ENCODE data around the gene SHCBP1L.
A peak's percentile ranks its signal among the peaks of the same experiment; 100 is the strongest.

SHCBP1L gene

DNA sequence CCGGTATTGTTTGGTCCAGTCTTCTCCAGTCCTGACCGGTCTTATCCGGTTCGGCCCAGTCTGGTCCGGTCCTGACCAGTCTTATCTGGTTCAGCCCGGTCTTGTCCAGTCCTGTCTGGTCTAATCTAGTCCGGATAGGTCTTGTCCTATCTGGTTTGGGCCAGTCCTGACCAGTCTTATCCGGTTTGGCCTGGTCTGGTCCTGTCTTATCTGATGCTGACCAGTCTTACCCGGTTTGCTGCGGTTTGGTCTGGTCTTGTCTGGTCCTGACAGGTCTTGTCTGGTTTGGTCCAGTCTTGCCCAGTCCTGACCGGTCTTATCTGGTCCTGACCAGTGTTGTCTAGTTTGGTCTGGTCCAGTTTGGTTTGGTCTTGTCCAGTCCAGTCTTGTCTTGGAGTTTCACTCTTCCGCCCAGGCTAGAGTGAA, 83.7 kb downstream of the SHCBP1L start:
- no peak overlapping the region for H3K4me3 ChIP-seq (ENCODE audit: low read depth, low read length)
- TF ChIP-seq, protein P1, sequence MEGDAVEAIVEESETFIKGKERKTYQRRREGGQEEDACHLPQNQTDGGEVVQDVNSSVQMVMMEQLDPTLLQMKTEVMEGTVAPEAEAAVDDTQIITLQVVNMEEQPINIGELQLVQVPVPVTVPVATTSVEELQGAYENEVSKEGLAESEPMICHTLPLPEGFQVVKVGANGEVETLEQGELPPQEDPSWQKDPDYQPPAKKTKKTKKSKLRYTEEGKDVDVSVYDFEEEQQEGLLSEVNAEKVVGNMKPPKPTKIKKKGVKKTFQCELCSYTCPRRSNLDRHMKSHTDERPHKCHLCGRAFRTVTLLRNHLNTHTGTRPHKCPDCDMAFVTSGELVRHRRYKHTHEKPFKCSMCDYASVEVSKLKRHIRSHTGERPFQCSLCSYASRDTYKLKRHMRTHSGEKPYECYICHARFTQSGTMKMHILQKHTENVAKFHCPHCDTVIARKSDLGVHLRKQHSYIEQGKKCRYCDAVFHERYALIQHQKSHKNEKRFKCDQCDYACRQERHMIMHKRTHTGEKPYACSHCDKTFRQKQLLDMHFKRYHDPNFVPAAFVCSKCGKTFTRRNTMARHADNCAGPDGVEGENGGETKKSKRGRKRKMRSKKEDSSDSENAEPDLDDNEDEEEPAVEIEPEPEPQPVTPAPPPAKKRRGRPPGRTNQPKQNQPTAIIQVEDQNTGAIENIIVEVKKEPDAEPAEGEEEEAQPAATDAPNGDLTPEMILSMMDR (IDR thresholded peaks at IDR 0.05; ENCODE audit: low read depth, low read length), result no peak
- in situ Hi-C loops (cut with HindIII; ENCODE audit: low sequenced_read_pairs), result no loop called here
- DNase-seq (ENCODE audit: low read depth, low spot score), result no peak

DNA sequence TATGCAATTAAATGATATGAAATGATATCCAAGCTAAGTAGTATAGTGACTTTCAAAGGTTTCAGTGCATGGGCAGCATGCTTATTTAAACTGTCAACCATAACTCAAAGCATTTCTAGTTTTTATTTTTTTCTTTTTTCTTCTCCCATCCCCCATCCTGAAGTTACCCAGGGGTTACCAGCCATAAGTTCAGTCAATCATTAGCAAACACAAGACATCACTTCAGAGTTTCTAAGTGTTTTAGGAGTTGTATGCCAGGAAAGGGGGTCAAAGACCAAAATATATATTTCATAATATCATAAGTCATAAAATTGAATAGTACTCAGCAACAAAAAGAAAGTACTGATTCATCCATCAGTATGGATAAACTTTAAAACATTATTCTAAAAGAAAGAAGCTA, 85.1 kb downstream of the SHCBP1L start:
- in situ Hi-C loops (cut with HindIII; ENCODE audit: low sequenced_read_pairs), result no loop called here

DNA sequence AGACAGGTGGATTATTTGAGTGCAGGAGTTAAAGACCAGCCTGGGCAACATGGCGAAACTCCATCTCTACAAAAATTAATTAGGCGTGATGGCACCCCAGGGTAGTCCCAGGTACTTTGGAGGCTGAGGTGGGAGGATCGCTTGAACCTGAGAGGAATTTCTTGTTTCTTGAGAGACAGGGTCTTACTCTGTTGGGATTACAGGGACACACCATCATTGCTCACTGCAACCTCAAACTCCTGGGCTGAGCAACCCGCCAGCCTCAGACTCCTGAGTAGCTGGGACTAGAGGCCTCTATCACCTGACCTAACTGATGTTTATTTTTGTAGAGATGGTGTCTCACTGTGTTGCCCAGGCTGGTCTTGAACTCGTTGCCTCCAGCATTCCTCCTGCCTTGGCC, 89.0 kb downstream of the SHCBP1L start:
- DNase-seq (ENCODE audit: low read depth, low spot score), result no peak
- TF ChIP-seq, protein P1 (IDR thresholded peaks at IDR 0.05; ENCODE audit: low read depth, low read length), result no peak
- no peak overlapping the region for H3K4me3 ChIP-seq (ENCODE audit: low read depth, low read length)
- in situ Hi-C loops (cut with HindIII; ENCODE audit: low sequenced_read_pairs), result no loop called here

More for the DNA sequence above, 85.1 kb downstream of the SHCBP1L start:
- TF ChIP-seq, protein P1 (IDR thresholded peaks at IDR 0.05; ENCODE audit: low read depth, low read length), result no peak
- no peak overlapping the region for H3K4me3 ChIP-seq (ENCODE audit: low read depth, low read length)
- DNase-seq (ENCODE audit: low read depth, low spot score), result no peak

DNA sequence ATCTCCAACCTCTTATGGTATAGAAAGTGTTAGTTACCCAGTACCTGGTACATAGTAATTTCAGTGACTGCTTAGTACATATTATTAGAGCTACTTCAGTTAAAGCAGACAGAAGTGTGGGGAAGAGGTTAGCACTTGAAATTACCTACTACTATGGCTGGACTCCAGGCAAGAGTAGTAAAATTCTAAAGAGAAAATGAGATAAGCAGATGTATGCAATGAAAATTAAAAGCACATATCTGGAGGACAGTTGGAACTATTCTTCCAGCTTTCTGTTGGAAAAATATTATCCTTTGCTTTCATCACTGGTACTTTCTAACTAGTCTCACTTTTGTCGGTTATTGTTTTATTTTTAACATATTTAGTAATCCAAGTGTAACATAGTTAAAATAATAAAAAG, 90.1 kb downstream of the SHCBP1L start:
- no peak overlapping the region for H3K4me3 ChIP-seq (ENCODE audit: low read depth, low read length)
- TF ChIP-seq, protein P1 (IDR thresholded peaks at IDR 0.05; ENCODE audit: low read depth, low read length), result no peak
- no peak for DNase-seq (ENCODE audit: low read depth, low spot score)
- in situ Hi-C loops (cut with HindIII; ENCODE audit: low sequenced_read_pairs), result no loop called here

DNA sequence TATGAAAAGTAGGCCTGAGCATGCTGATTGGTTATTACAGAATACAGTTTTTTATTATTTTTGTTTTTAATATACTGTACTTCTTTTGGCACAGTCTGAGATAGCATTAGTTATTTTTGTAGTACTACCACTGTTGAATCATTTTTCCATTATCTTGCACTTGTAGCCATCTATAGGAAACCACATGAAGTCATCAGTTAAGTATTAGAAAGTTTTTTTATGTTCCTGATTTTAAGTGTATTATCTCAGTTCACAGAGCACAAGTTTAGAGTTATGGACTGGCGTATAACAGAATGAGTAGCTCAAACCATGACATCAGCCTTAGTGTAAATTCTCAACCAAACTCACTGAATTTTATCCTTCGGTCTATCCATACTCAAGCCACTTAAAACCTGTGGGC, 91.0 kb downstream of the SHCBP1L start:
- in situ Hi-C loops (cut with HindIII; ENCODE audit: low sequenced_read_pairs), result no loop called here
- DNase-seq (ENCODE audit: low read depth, low spot score), result peak; percentile 44
- TF ChIP-seq, protein P1 (IDR thresholded peaks at IDR 0.05; ENCODE audit: low read depth, low read length), result no peak
- H3K4me3 ChIP-seq (ENCODE audit: low read depth, low read length), result no peak overlapping the region

DNA sequence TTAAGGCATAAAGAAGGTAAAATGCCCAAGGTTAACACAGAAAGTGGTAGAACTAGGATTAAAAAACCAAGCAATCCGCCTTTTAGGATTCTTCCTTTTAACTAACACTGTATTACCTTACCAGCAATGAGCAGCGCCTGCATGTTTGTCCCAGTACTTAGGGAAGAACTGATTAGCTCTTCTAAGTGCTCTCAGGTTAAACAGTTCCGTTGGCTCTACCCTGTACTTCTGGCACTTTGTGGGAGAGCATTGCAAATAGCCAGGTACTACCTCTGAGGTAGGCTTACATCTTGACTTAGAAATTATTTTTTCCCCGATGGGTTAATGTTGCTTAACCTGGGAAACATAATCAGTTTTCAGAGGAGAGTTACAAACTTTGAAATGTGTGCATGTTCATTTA, 92.3 kb downstream of the SHCBP1L start:
- H3K4me3 ChIP-seq (ENCODE audit: low read depth, low read length), result no peak overlapping the region
- no peak for DNase-seq (ENCODE audit: low read depth, low spot score)
- in situ Hi-C loops (cut with HindIII; ENCODE audit: low sequenced_read_pairs), result no loop called here
- TF ChIP-seq, protein P1 (IDR thresholded peaks at IDR 0.05; ENCODE audit: low read depth, low read length), result no peak

DNA sequence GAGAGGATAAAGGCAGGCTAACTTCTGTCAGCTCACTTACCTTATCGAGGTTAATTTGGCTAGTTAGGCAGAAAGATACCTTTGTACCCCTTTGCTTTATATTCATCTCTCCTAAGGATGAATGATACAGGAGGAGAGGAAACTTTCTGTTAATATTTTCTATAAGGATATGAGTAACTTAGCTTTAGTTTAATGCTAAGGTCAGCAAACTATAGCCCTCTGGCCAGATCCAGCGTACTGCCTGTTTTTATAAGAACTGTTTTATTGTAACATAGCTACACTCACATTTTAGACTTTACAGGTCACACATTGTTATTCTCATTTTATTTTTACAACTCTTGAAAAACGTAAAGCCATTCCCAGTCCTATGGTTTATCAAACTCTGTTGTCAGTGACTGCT, 95.8 kb downstream of the SHCBP1L start:
- in situ Hi-C loops (cut with HindIII; ENCODE audit: low sequenced_read_pairs), result no loop called here
- DNase-seq (ENCODE audit: low read depth, low spot score), result no peak
- TF ChIP-seq, protein P1 (IDR thresholded peaks at IDR 0.05; ENCODE audit: low read depth, low read length), result no peak
- no peak overlapping the region for H3K4me3 ChIP-seq (ENCODE audit: low read depth, low read length)

Data from astrocyte of the spinal cord (primary cell).